OCI-LY7 (cell line): Measurements from ENCODE around the gene SLC25A17. TPM values are rescaled to one million over a fixed set of nuclear protein-coding genes. Genes with fewer than 3 reads are reported as not detected.
"Not testable (repeated sequence)": the region's sequence is repeated elsewhere in the genome, so short reads cannot be mapped to it uniquely, and the experiment has no call there.

ENCODE experiments used
- BruUV-seq: library from RNA; stranded (reverse); fragments of 400-500 nt; replicated peaks from 2 replicates; lab custom pipeline; 2021; lab: Mats Ljungman, UMichigan
- CTCF ChIA-PET: fragments of 300-600 bp; sonication (Branson Sonifier 250); formaldehyde crosslinking; loops from one replicate; lab custom pipeline; 2022; ENCODE audit warnings: antibody characterized with exemption; ENCODE audit not compliant: unreplicated experiment; lab: Charles Lee
- POLR2A ChIA-PET: fragments of 300-600 bp; sonication (Branson Sonifier 250); formaldehyde crosslinking; loops from one replicate; lab custom pipeline; 2022; ENCODE audit warnings: antibody characterized with exemption; lab: Charles Lee
- DNase-seq: peaks from one replicate; pipeline ENCODE4 v3.0.0-alpha.2; 2015; ENCODE audit warnings: low spot score
- H2AFZ ChIP-seq: fragments of 200-600 bp; sonication (generic), shearing (Covaris generic); 2 replicates; pipeline ENCODE4 v1.6.1; 2014; ENCODE audit warnings: mild to moderate bottlenecking, antibody characterized with exemption, low read length, moderate library complexity
- H3K27ac ChIP-seq: fragments of 200-600 bp; sonication (generic); 2 replicates; pipeline ENCODE4 v1.5.1; 2014; ENCODE audit warnings: mixed run types, low read depth, mild to moderate bottlenecking, moderate library complexity, low read length, inconsistent platforms; ENCODE audit not compliant: poor library complexity, severe bottlenecking
- H3K36me3 ChIP-seq: fragments of 200-600 bp; sonication (generic); 2 replicates; pipeline ENCODE4 v1.6.1; 2014; ENCODE audit warnings: mild to moderate bottlenecking, antibody characterized with exemption, low read length, moderate library complexity, mixed read lengths; ENCODE audit not compliant: insufficient read depth
- H3K4me1 ChIP-seq: fragments of 200-600 bp; sonication (generic); 2 replicates; pipeline ENCODE4 v1.5.1; 2014; ENCODE audit warnings: mild to moderate bottlenecking, low read length; ENCODE audit not compliant: insufficient read depth, poor library complexity, severe bottlenecking
- H3K4me2 ChIP-seq: fragments of 200-600 bp; sonication (generic); 2 replicates; pipeline ENCODE4 v1.6.1; 2014; ENCODE audit warnings: mild to moderate bottlenecking, low read length
- H3K4me3 ChIP-seq: fragments of 200-600 bp; sonication (generic); 2 replicates; pipeline ENCODE4 v1.5.1; 2014; ENCODE audit warnings: mild to moderate bottlenecking, low read depth, low read length; ENCODE audit not compliant: poor library complexity, severe bottlenecking
- H3K79me2 ChIP-seq: fragments of 200-600 bp; sonication (generic); 2 replicates; pipeline ENCODE4 v1.6.1; 2016; ENCODE audit warnings: low read depth, mild to moderate bottlenecking, low read length, moderate library complexity, mixed read lengths; ENCODE audit not compliant: insufficient read depth
- H3K9me2 ChIP-seq: fragments of 200-600 bp; sonication (generic); 2 replicates; pipeline ENCODE4 v1.6.1; 2016; ENCODE audit warnings: mild to moderate bottlenecking, low read length, mixed read lengths; ENCODE audit not compliant: insufficient read depth
- H3K9me3 ChIP-seq: fragments of 200-600 bp; sonication (generic); 2 replicates; pipeline ENCODE4 v1.6.1; 2014; ENCODE audit warnings: mild to moderate bottlenecking, mixed run types, low read length, mixed read lengths
- H4K20me1 ChIP-seq: fragments of 200-600 bp; sonication (generic); 2 replicates; pipeline ENCODE4 v1.6.1; 2014; ENCODE audit warnings: mild to moderate bottlenecking, antibody characterized with exemption, low read length, moderate library complexity, mixed read lengths; ENCODE audit not compliant: insufficient read depth
- EZH2phosphoT487 ChIP-seq: fragments of 200-600 bp; sonication (generic); IDR thresholded peaks from 2 replicates; pipeline ENCODE4 v1.6.1; 2018; ENCODE audit warnings: low read depth, borderline replicate concordance, mild to moderate bottlenecking, mixed run types, antibody characterized with exemption, low read length, moderate library complexity, mixed read lengths
- intact Hi-C: fragments of 100-400 bp; cut with micrococcal nuclease; formaldehyde crosslinking; loops from one replicate; pipeline ENCODE4 v1.10.0; 2022; ENCODE audit not compliant: unreplicated experiment
- total RNA-seq, 2 experiments: library from RNA; depleted of rRNA in 1 of 2; stranded (reverse); fragments of >200 nt in 1 of 2; shearing (Covaris generic) in 1 of 2; gene quantifications; 2 replicates each; pipeline ENCODE4 v1.2.3, GENCODE V29; 2014 to 2022
- TF ChIP-seq, protein P1 (sequence below): fragments of 200-600 bp; sonication (generic); conservative IDR thresholded peaks from 2 replicates; pipeline ENCODE4 v1.5.1; 2014; ENCODE audit warnings: mild to moderate bottlenecking, antibody characterized with exemption, low read length, moderate library complexity, mixed read lengths

Gene SLC25A17
- total RNA-seq, 2 experiments from 2014 or later = 25.9 to 37.9 TPM

GRCh38 chr22:40723396-40723933 lies 95.7 kb downstream of the SLC25A17 start:
- POLR2A ChIA-PET = interaction anchor here (0.7 kb wide), 1 partner anchor 624 kb away, joined by 4 read pairs; no protein-coding TSS in a partner anchor
- Histone ChIP-seq H3K9me2 (no peaks in the 10 kb centered on the region), H3K4me3 (no peak overlapping the region), H3K9me3 (no peaks in the 10 kb centered on the region), H2AFZ (no peak overlapping the region), H3K4me2 (no peak overlapping the region), H3K36me3 (no peaks in the 10 kb centered on the region), H4K20me1 (no peaks in the 10 kb centered on the region), H3K27ac (no peak overlapping the region), H3K4me1 (peaks cover 13% of the 10 kb centered on the region), H3K79me2 (no peaks in the 10 kb centered on the region)
- TF ChIP-seq, protein P1, sequence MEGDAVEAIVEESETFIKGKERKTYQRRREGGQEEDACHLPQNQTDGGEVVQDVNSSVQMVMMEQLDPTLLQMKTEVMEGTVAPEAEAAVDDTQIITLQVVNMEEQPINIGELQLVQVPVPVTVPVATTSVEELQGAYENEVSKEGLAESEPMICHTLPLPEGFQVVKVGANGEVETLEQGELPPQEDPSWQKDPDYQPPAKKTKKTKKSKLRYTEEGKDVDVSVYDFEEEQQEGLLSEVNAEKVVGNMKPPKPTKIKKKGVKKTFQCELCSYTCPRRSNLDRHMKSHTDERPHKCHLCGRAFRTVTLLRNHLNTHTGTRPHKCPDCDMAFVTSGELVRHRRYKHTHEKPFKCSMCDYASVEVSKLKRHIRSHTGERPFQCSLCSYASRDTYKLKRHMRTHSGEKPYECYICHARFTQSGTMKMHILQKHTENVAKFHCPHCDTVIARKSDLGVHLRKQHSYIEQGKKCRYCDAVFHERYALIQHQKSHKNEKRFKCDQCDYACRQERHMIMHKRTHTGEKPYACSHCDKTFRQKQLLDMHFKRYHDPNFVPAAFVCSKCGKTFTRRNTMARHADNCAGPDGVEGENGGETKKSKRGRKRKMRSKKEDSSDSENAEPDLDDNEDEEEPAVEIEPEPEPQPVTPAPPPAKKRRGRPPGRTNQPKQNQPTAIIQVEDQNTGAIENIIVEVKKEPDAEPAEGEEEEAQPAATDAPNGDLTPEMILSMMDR = no peak
- TF ChIP-seq EZH2phosphoT487 = no peak
- intact Hi-C loops = no loop called here
- CTCF ChIA-PET = no interaction called here
- DNase-seq = no peak
- no TSS peak for BruUV-seq

DNA sequence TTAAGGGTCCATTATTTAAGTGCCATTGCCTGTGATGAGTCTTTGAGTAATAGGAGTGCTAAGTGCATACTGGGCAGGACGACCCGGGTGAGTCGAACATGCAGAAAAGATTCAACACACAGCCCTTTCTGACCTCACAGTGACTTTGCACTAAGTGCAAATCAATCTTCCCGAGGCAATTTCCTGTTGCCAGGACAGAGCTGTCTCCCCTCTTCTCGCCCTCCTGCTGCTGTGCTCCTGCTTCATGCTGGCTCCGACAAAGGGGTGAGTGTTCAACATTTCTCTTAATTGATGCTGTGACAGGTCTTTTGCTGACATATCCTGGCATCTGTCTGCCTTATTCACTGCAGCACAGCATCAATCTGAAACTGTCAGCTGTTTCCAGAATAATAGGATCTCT lies 97.9 kb downstream of the SLC25A17 start:
- no peak for TF ChIP-seq EZH2phosphoT487
- TF ChIP-seq, protein P1 = no peak
- no TSS peak for BruUV-seq
- CTCF ChIA-PET = no interaction called here
- POLR2A ChIA-PET = interaction anchor here (0.6 kb wide), 1 partner anchor 34 kb away, joined by 3 read pairs; no protein-coding TSS in a partner anchor
- intact Hi-C loops = no loop called here
- H3K4me3 ChIP-seq = no peak overlapping the region
- no peak overlapping the region for H3K27ac ChIP-seq
- H4K20me1 ChIP-seq = no peaks in the 10 kb centered on the region
- H3K79me2 ChIP-seq = no peaks in the 10 kb centered on the region
- no peak for DNase-seq
- H3K9me3 ChIP-seq = no peaks in the 10 kb centered on the region
- H2AFZ ChIP-seq = peak overlapping the region; percentile 51; the same call in 1 of the 2 replicates
- no peaks in the 10 kb centered on the region for H3K9me2 ChIP-seq
- no peaks in the 10 kb centered on the region for H3K4me1 ChIP-seq
- H3K4me2 ChIP-seq = no peak overlapping the region
- H3K36me3 ChIP-seq = no peaks in the 10 kb centered on the region

DNA sequence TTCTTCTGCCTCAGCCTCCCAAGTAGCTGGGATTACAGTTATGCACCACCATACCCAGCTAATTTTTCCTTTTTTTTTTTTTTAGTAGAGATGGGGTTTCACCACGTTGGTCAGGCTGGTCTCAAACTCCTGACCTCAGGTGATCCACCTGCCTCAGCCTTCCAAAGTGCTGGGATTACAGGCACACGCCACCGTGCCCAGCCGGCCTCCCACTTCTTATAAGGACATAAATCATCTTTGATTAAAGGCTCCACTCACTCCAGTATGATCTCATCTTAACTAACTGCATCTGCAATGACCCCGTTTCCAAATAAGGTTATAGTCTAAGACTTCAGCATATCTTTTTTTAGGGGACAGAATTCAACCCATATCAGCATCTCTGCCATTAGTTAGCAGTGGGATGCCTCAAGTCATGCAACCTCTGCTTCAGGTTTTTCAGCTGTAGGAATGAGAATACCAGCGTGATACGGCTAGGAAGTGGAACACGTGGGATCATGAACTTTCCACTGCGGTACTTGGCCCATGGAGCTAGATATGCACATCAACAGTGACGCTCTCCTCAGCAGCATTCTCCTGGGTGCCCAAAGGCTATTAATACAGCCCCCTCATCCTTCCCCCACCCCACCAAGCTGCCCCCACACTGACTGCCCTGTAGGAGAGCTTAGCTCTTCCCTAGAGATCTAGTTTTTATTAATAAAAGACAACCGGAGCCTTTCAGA lies 98.4 kb downstream of the SLC25A17 start:
- H3K4me3 ChIP-seq = no peak overlapping the region
- no peaks in the 10 kb centered on the region for H3K9me2 ChIP-seq
- no peaks in the 10 kb centered on the region for H4K20me1 ChIP-seq
- BruUV-seq = no TSS peak
- H3K27ac ChIP-seq = no peak overlapping the region
- ChIA-PET CTCF (no interaction called here), POLR2A (interaction anchor here (0.6 to 0.7 kb wide), 2 partner anchors 9 to 35 kb away, joined by 3 to 4 read pairs; no protein-coding TSS in a partner anchor)
- H3K9me3 ChIP-seq = no peaks in the 10 kb centered on the region
- TF ChIP-seq, protein P1 = no peak
- no peak for TF ChIP-seq EZH2phosphoT487
- no peaks in the 10 kb centered on the region for H3K36me3 ChIP-seq
- no peak for DNase-seq
- no peaks in the 10 kb centered on the region for H3K4me1 ChIP-seq
- intact Hi-C loops = no loop called here
- H3K4me2 ChIP-seq = no peak overlapping the region
- peak overlapping the region; percentile 51; the same call in 1 of the 2 replicates for H2AFZ ChIP-seq
- no peaks in the 10 kb centered on the region for H3K79me2 ChIP-seq

DNA sequence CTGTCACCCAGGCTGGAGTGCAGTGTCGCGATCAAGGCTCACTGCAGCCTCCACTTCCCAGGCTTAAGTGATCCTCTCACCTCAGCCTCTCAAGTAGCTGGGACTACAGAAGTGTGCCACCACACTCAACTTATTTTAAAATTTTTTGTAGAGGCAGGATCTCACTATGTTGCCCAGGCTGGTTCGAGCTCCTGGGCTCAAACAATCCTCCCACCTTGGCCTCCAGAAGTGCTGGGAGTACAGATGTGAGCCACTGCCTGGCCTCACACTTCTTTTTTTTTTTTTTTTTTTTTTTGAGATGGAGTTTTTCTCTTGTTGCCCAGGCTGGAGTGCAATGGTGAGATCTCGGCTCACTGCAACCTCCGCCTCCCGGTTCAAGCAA lies 99.0 kb downstream of the SLC25A17 start:
- CTCF ChIA-PET, BruUV-seq: not testable (repeated sequence)
- POLR2A ChIA-PET = interaction anchor here (0.7 kb wide), 1 partner anchor 9 kb away, joined by 4 read pairs; no protein-coding TSS in a partner anchor

More for the DNA sequence above, 99.0 kb downstream of the SLC25A17 start:
- H3K4me3 ChIP-seq, H2AFZ ChIP-seq, H3K36me3 ChIP-seq, H3K9me3 ChIP-seq, H4K20me1 ChIP-seq, DNase-seq, H3K79me2 ChIP-seq, H3K4me2 ChIP-seq, H3K9me2 ChIP-seq, H3K27ac ChIP-seq, H3K4me1 ChIP-seq, intact Hi-C loops: not testable (repeated sequence)
